GM12864 (cell line): Measurements from ENCODE around the gene PRKG1.
A peak's percentile ranks its signal among the peaks of the same experiment; 100 is the strongest.

Experiments
- DNase-seq: peaks from one replicate; pipeline ENCODE4 v3.0.0-alpha.2; 2011; ENCODE audit warnings: low read depth
- H3K4me3 ChIP-seq: 2 replicates; pipeline ENCODE4 v1.5.1; 2011; ENCODE audit warnings: mild to moderate bottlenecking, low read depth, low read length, control low read depth
- CTCF ChIP-seq: IDR thresholded peaks from 2 replicates; pipeline ENCODE4 v1.5.1; 2011; ENCODE audit warnings: low read depth, mild to moderate bottlenecking, moderate library complexity, low read length, control low read depth, inconsistent platforms; ENCODE audit errors: missing control alignments

Gene PRKG1

GRCh38 chr10:52308251-52309031 lies 1234.2 kb downstream of the PRKG1 start:
- H3K4me3 ChIP-seq = no peak overlapping the region
- DNase-seq = peak; percentile 7
- TF ChIP-seq CTCF = peak; percentile 58

GRCh38 chr10:52312942-52313255 lies 1238.6 kb downstream of the PRKG1 start:
- no peak for TF ChIP-seq CTCF
- H3K4me3 ChIP-seq = no peak overlapping the region
- DNase-seq = no peak

GRCh38 chr10:52313256-52313932 lies 1239.1 kb downstream of the PRKG1 start:
- no peak for TF ChIP-seq CTCF
- H3K4me3 ChIP-seq = no peak overlapping the region
- no peak for DNase-seq

- no peak for DNase-seq
- TF ChIP-seq CTCF = peak; percentile 72
- H3K4me3 ChIP-seq = no peak within 1 kb of the TSS
These were observed 1239.9 kb downstream of the PRKG1 start, which contains the start of gene DKK1 for GRCh38 chr10:52313933-52314821. TSS of gene DKK1 (plus strand) at chr10:52314281. CDS start at chr10:52314435, 154 bp downstream.

- DNase-seq = no peak
- no peak for TF ChIP-seq CTCF
- H3K4me3 ChIP-seq = no peak overlapping the region
These were observed 1240.7 kb downstream of the PRKG1 start for GRCh38 chr10:52314822-52315552.

GRCh38 chr10:52316001-52316400 lies 1241.7 kb downstream of the PRKG1 start:
- no peak for DNase-seq
- no peak overlapping the region for H3K4me3 ChIP-seq
- no peak for TF ChIP-seq CTCF
